GM12878 (cell line): ENCODE results near the gene LCN12. TPM values are rescaled to one million over a fixed set of nuclear protein-coding genes. Genes with fewer than 3 reads are reported as not detected.

ENCODE experiments used
- ATAC-seq: fragments of 200-7000 bp; cut with Tn5 transposase; 3 replicates; pipeline ENCODE4 v1.9.1; 2020; ENCODE audit warnings: mild to moderate bottlenecking, moderate library complexity
- BruUV-seq: library from RNA; stranded (reverse); fragments of 400-500 nt; replicated peaks from 2 replicates; lab custom pipeline; 2021; lab: Mats Ljungman, UMichigan
- CTCF ChIA-PET: fragments of 300-600 bp; sonication (Branson Sonifier 250); formaldehyde crosslinking; extraction: SDS; loops from one replicate; lab custom pipeline; 2021; ENCODE audit warnings: inconsistent platforms; lab: Yijun Ruan, JAX
- POLR2A ChIA-PET: fragments of 350-600 bp; formaldehyde crosslinking; extraction: SDS; loops from one replicate; lab custom pipeline; 2021; ENCODE audit warnings: inconsistent platforms; lab: Charles Lee
- RAD21 ChIA-PET: fragments of 300-600 bp; sonication (Branson Sonifier 250); formaldehyde crosslinking; loops from one replicate; lab custom pipeline; 2023; ENCODE audit warnings: antibody characterized with exemption; ENCODE audit not compliant: unreplicated experiment; lab: Charles Lee
- SMC1A ChIA-PET: fragments of 300-600 bp; sonication (Branson Sonifier 250); formaldehyde crosslinking; loops from one replicate; lab custom pipeline; 2023; ENCODE audit not compliant: unreplicated experiment, uncharacterized antibody; lab: Charles Lee
- DNase-seq: peaks from one replicate; pipeline ENCODE4 v3.0.0-alpha.2; 2011; ENCODE audit warnings: low read depth, low spot score
- FAIRE-seq: peaks from 3 replicates; lab custom pipeline; 2011; peaks lifted over from hg19 to GRCh38; lab: Jason Lieb, UNC
- H2AFZ ChIP-seq: 2 replicates; pipeline ENCODE4 v1.6.0; 2011; ENCODE audit warnings: low read depth, low read length, control low read depth; ENCODE audit not compliant: control insufficient read depth
- H3K27ac ChIP-seq: 2 replicates; pipeline ENCODE4 v1.5.1; 2011; ENCODE audit warnings: control low read depth; ENCODE audit not compliant: control insufficient read depth, insufficient read depth
- H3K27me3 ChIP-seq, 2 experiments: replicated peaks in 1 of 2; 2 replicates each; pipeline versions ENCODE4 v1.6.0 to v1.6.1; 2011; ENCODE audit warnings: low read length in 1 of 2; ENCODE audit not compliant: control insufficient read depth in 2 of 2, insufficient read depth in 2 of 2
- H3K36me3 ChIP-seq, 2 experiments: 2 replicates each; pipeline ENCODE4 v1.5.1; 2011; ENCODE audit warnings: low read length in 1 of 2; ENCODE audit not compliant: control insufficient read depth in 2 of 2, insufficient read depth in 2 of 2
- H3K4me1 ChIP-seq: 2 replicates; pipeline ENCODE4 v1.6.1; 2011; ENCODE audit warnings: mild to moderate bottlenecking, low read length, moderate library complexity, mixed read lengths; ENCODE audit not compliant: control insufficient read depth, insufficient read depth
- H3K4me2 ChIP-seq: 2 replicates; pipeline ENCODE4 v1.6.0; 2011; ENCODE audit warnings: control low read depth; ENCODE audit not compliant: control insufficient read depth, insufficient read depth
- H3K4me3 ChIP-seq: fragments of 200-600 bp; sonication (generic); 2 replicates; pipeline ENCODE4 v1.5.1; 2016
- H3K79me2 ChIP-seq: 2 replicates; pipeline ENCODE4 v1.6.0; 2011; ENCODE audit warnings: low read length; ENCODE audit not compliant: control insufficient read depth, insufficient read depth
- H3K9ac ChIP-seq: 2 replicates; pipeline ENCODE4 v1.8.0; 2011; ENCODE audit warnings: low read length, control low read depth, mixed read lengths; ENCODE audit not compliant: control insufficient read depth, insufficient read depth
- H3K9me3 ChIP-seq: replicated peaks from 3 replicates; pipeline ENCODE4 v1.5.1; 2011; ENCODE audit warnings: mild to moderate bottlenecking, low read length; ENCODE audit not compliant: control insufficient read depth, insufficient read depth
- H4K20me1 ChIP-seq: 2 replicates; pipeline ENCODE4 v1.6.0; 2011; ENCODE audit not compliant: control insufficient read depth, insufficient read depth
- CUX1 ChIP-seq: IDR thresholded peaks from 2 replicates; pipeline ENCODE4 v1.6.1; 2012; ENCODE audit warnings: improper control_type of control experiment, low read depth, low read length; ENCODE audit not compliant: insufficient replicate concordance
- MTA2 ChIP-seq: fragments of 450-650 bp; IDR thresholded peaks from 2 replicates; pipeline ENCODE4 v1.6.1; 2016; ENCODE audit warnings: low read depth, mild to moderate bottlenecking, moderate library complexity
- PAX5 ChIP-seq: IDR thresholded peaks from 2 replicates; pipeline ENCODE4 v1.6.1; 2011; ENCODE audit warnings: low read depth, low read length, borderline replicate concordance
- POLR2A ChIP-seq: IDR thresholded peaks from 2 replicates; pipeline ENCODE4 v1.6.1; 2011; ENCODE audit warnings: low read depth, mild to moderate bottlenecking, low read length
- RUNX3 ChIP-seq: IDR thresholded peaks from 2 replicates; pipeline ENCODE4 v1.6.1; 2012; ENCODE audit warnings: low read length, inconsistent platforms
- WGBS: methylation state at CpG from one replicate; pipeline ENCODE4 v1.1.6; 2016; ENCODE audit warnings: low lambda C conversion rate; ENCODE audit not compliant: insufficient replicate concordance, insufficient coverage; ENCODE audit errors: missing lambda C conversion rate; 5-methylcytosine and 5-hydroxymethylcytosine counted together
- in situ Hi-C: fragments of 300-500 bp; cut with MboI; formaldehyde crosslinking; loops from 9 replicates; pipeline ENCODE4 v1.14.3; 2018; ENCODE audit warnings: mixed read lengths
- intact Hi-C: fragments of 100-400 bp; cut with micrococcal nuclease; formaldehyde crosslinking; loops from one replicate; pipeline ENCODE4 v1.14.2; 2022; ENCODE audit not compliant: unreplicated experiment
- polyA plus RNA-seq, 11 experiments: library from polyadenylated mRNA; depleted of rRNA in 4 of 11; unstranded in 6 of 11; stranded (reverse) in 5 of 11; fragments of >200 nt; fragmentation: Nextera tagmentation in 4 of 11; fragmentation: Illumina TruSeq in 1 of 11; extraction: Ambion mirVana in 4 of 11; extraction: Trizol in 1 of 11; gene quantifications; 1 replicate in 1 of 11; 2 replicates in 10 of 11; pipeline versions ENCODE4 v1.2.1 to v1.2.3, GENCODE V29; 2011 to 2016; ENCODE audit warnings: inconsistent platforms in 2 of 11, missing spikeins in 2 of 11, low read depth in 1 of 11
- total RNA-seq, 4 experiments: library from RNA; depleted of rRNA in 3 of 4; stranded (reverse); fragments of >200 nt in 3 of 4; fragmentation: Illumina TruSeq in 1 of 4; extraction: Trizol in 1 of 4; gene quantifications; 2 replicates each; pipeline versions ENCODE4 v1.2.1 to v1.2.3, GENCODE V29; 2013 to 2021

The LCN12 gene
- total and polyA plus RNA-seq, 10 of the 15 experiments (the other 5 are each of a cell fraction or from before 2014, with no cell fraction given), result 0.06 to 0.64 (median 0.40) TPM; not detected in 3

GRCh38 chr9:136997371-136997770 lies 45.3 kb downstream of the LCN12 start:
- Histone ChIP-seq H3K4me1 (peaks cover 45% of the 10 kb centered on the region), H3K27me3 (peaks cover 2 to 10% of the 10 kb centered on the region in 2 experiments; a peak in 3 of 4 replicates), H3K9me3 (no peaks in the 10 kb centered on the region), H4K20me1 (no peaks in the 10 kb centered on the region), H3K4me3 (no peak overlapping the region), H3K79me2 (no peaks in the 10 kb centered on the region; the same call in 1 of the 2 replicates), H2AFZ (no peak overlapping the region), H3K4me2 (peak overlapping the region; percentile 7; the same call in 1 of the 2 replicates), H3K36me3 (no peaks in the 10 kb centered on the region), H3K27ac (no peak overlapping the region), H3K9ac (no peak overlapping the region)
- TF ChIP-seq PAX5 (no peak), MTA2 (no peak), RUNX3 (no peak), CUX1 (no peak), POLR2A (0 out of 2 replicates have a peak, but pooled peaks have one; percentile 18)
- FAIRE-seq (no peak), ATAC-seq (no peak), DNase-seq (no peak)
- BruUV-seq, result no TSS peak
- POLR2A ChIA-PET, result no interaction called here
- RAD21 ChIA-PET, result interaction anchor here (1.0 kb wide), 1 partner anchor 37 kb away, joined by 3 read pairs; no protein-coding TSS in a partner anchor
- intact Hi-C loops (no loop called here), in situ Hi-C loops (no loop called here)
- WGBS, result 53% methylated on average over 10 of the region's 10 CpGs
- SMC1A ChIA-PET, result no interaction called here
- CTCF ChIA-PET, result interaction anchor here (0.6 to 2.1 kb wide), 2 partner anchors 38 to 538 kb away, joined by 4 to 8 read pairs; no protein-coding TSS in a partner anchor
